ENCODE results near the gene LITAFD.

Gene LITAFD

DNA sequence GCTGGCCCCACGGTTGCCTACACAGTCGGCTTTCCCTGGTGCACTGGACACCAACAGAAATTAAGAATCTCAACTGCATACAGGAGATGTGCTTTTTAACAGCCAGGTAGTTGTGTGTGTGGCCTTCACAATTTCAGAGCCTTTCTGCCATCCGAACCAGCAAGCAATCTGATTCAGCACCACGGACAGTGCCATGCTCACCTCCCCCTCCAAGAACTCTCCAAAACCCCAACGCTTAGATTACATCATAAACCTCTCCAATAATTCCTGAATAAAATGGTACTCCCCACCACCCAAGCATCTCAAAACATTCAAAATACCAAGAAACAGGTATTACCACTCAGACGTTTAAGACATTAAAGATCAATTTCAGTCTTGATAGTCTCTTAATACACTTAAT, 49.7 kb downstream of the LITAFD start:
- in situ Hi-C loops (cut with MboI; ENCODE audit: low sequenced_read_pairs, unreplicated experiment): no loop called here
- DNase-seq (ENCODE audit: low spot score): no peak
- TF ChIP-seq, protein P1, sequence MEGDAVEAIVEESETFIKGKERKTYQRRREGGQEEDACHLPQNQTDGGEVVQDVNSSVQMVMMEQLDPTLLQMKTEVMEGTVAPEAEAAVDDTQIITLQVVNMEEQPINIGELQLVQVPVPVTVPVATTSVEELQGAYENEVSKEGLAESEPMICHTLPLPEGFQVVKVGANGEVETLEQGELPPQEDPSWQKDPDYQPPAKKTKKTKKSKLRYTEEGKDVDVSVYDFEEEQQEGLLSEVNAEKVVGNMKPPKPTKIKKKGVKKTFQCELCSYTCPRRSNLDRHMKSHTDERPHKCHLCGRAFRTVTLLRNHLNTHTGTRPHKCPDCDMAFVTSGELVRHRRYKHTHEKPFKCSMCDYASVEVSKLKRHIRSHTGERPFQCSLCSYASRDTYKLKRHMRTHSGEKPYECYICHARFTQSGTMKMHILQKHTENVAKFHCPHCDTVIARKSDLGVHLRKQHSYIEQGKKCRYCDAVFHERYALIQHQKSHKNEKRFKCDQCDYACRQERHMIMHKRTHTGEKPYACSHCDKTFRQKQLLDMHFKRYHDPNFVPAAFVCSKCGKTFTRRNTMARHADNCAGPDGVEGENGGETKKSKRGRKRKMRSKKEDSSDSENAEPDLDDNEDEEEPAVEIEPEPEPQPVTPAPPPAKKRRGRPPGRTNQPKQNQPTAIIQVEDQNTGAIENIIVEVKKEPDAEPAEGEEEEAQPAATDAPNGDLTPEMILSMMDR (IDR thresholded peaks at IDR 0.05; ENCODE audit: borderline replicate concordance, control extremely low read depth, extremely low read depth, insufficient read depth, missing control alignments): no peak

- in situ Hi-C loops (cut with MboI; ENCODE audit: low sequenced_read_pairs, unreplicated experiment): no loop called here
- DNase-seq (ENCODE audit: low spot score): no peak
- TF ChIP-seq, protein P1 (IDR thresholded peaks at IDR 0.05; ENCODE audit: borderline replicate concordance, control extremely low read depth, extremely low read depth, insufficient read depth, missing control alignments): no peak
These were observed 52.5 kb downstream of the LITAFD start for GRCh38 chr16:8934601-8935000.
